SIG-M5 (cell line): Measurements from ENCODE around the gene ARL6IP4.

Source experiments
- DNase-seq: peaks from one replicate; lab custom pipeline; 2025; lab: John Stamatoyannopoulos, UW

Gene ARL6IP4

DNA sequence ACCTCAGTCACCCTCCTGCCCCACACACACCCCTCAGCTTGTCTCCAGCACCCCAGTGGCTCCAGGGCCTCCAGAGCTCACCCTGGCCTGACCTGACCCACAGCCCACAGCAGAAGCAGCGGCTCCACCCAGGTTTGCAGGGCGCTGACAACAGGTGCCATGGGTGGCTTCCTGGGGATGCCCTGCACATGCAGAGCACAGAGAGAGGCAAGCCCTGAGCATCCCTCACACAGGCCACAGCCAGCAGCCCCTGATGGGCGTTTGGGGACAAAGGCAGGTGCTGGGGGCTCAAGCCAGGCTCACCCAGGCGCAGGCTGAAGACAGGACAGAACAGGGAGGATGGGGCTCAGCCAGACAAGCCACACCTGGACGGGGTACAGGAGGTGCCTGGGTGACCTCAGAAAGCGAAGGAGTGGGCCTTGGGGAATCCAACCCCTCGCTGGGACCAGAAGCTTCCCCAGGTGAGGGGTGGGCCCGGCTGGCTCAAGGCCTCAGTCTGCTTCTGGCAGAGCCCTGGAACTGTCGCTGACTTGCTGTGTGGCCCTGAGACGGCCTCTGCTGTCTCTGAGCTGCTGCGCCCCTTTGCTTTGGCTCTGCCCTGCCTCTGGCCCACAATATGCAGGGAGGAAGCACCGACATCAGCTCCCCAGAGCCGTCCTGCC is 10.6 kb downstream of the ARL6IP4 start:
- DNase-seq = no peak

DNA sequence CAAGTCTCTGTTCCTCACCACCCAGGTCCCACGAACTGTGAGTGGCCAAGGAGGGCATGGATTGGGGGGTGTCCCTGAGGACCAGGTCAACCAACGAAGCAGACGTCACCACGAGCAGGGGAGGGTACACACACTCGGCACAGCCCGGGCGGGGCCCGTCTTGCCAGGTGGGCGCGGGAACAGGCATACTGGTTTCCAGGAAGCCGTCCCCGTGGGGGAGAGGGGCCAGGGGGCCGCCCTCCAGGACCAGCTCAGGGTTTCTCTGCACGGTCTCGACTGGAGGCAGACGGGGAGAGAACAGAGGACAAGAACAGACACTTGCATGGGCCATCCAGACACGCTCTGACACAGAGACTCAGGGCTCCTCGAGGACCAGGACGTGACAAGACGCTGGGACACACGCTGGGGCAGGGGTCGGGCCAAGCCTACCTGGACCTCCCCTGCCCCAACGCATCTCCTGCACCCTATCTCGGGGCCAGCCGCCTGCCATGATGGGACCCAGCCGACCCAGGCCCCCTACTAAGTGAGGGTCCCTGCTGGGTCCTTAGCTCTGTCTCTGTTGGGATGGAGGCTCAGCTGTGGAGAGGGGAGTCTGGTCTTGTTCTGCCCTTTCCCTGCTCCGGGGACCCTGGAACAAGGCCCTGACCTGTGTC is 11.3 kb downstream of the ARL6IP4 start:
- no peak for DNase-seq

DNA sequence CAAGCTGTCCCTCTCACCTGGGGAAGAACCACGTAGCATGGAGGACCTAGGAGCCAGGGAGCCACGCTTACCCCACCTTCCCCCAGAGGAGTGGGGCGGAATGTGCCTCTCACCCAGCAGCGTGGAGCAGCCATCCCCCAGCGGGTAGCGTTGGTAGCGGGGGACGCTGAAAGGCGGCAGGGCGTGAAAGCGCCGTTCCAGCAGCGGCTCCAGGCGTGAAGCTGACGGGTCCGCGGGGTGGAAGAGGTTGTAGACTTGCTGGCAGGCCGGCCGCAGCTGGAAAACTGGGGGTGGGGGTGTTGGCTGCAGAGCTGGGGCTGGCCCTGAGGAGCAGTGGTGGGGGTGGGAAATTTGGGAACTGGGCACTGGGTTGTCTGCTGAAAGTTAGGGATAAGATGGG is 11.9 kb downstream of the ARL6IP4 start:
- no peak for DNase-seq

DNA sequence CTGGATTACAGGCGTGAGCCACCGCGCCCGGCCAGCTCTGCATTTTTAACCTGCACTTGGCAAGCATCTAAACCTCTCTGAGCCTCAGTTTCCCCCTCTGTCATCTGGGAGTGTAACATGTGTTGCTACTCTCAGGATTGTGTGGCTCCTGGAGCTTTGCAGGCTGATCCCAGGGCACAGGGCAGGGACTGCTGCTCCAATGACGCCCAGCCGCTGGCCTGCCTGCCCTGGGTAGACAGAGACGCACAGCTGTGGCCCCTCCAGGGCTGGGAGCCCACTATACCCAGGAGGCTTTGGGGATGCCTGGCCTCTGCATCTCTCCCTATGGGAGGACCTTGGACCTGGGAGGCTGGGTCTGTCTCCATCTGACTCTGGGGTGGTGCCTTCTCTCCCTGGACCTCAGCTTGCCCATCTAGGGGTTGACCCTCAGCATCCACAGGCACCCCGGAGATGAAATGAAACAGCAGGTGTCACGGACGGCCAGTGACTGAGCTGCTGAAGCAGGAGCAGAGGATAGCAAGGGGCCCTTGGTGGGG is 13.7 kb downstream of the ARL6IP4 start:
- DNase-seq = no peak

DNA sequence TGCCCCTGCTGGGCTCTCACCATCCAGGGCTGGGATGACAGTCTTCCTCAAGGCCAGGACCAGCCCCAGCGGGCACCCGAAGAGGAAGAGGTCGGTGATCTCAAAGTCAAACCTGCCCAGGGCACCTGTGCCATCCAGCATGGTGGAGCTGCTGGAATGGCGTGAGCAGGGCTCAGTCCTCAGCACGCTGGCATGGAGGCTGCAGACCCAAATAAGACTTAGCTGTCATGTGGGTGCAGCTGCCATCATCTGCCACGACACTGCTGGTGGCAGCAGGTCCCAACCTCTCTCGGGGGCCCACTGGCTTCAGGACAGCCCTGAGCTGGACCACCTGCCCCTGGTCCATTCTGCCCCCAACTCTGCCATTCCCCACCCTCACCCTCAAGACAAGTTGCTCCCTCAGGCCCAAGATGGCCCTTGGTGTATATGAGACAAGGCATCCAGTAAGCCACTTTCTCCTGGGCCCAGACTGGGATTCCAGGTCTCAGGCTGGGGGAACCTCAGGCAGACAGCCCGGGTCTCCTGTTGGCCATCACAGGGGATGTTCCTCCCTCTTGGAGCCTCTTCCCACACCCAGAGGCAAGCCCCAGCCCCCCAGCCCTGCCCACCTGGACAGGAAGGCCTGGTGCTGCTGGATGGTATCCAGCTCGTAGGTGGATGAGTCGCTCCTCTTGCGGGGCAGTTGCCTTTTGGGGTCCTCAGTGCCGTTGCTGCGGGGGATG is 14.5 kb downstream of the ARL6IP4 start:
- DNase-seq = no peak

DNA sequence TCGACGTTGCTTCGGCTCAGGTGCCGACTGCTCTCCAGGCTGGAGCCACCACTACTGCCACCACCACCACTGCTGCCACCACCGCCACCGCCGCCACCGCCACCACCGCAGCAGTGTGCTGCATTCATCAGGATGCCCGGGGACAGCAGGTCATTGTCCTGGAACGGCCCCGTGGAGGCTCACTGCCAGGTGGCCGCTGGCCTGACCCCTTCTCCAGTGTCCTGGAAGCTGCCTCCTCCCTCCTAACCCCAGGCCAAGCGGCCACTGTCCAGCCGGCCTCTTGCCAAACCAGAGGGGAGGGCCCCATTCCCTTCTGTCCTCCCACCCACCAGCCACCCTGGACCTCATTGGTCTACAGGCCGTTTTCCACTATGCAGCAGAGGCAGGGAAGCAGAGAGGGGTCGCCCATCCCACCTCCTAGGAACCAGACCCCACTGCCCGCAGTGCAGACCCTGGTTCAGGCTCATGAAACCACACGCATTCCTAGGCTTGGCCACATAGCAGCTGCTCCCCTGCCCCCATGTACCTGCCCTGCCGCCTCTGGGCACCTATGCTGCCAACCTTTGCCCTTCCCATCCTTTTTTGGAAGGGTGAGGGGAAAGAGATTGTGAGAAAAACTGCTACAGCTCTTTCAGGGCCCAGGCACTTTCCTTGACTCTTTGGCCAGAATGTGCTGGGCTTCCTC is 15.2 kb downstream of the ARL6IP4 start:
- DNase-seq = no peak

DNA sequence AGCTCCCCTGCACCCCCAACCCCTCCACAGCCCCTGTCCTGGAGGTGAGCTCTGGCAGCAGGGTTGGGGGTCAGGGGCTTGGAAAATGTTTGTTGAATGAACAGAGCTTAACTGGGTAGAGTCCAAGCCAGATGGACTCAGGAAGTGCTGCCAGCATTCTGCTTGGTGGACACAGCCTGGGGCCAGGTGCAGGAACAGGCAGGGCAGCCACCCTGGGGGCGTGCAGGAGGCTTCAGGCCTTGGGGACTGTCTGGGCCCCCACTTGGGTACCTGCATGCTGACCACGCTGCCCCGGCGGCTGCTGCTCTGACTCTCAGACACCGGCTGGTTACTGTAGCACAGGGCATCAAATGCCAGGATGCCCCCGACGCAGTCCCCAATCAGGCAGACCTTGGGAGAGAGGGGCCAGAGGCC is 15.7 kb downstream of the ARL6IP4 start:
- DNase-seq = no peak

DNA sequence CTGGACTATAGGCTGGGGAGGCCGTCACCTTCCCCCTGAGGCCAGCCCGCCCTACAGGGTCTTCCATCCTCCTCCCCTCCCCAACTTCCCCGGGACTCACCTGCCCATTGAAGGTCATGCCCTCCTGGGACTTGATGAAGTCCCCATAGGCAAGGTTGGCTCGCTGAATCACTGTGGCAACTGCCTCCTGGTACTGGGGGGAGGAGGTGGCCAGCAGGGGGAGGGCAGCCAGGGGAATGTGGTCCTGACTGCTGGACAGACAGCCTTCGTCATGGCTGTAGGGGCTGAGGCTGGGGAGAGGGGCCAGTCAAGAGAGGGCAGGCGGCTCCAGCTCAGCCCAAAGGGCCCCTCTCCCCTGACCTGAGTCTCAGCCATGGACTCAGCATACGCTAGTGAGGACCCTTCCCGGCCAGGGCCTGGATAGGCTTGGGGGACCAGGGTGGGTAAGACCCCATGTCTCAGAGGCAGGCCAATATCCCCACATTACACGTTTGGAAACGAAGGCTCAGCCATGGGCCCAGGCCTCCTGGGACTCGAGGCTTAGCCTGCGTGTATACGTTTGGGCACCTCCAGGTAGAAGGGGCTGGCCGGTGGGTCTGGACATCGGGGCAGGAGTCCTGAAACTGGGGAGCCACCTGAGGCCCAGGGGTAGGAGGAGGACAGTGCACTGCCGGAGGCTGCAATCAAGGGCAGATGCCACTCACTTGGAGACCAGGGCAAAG is 16.3 kb downstream of the ARL6IP4 start:
- no peak for DNase-seq

DNA sequence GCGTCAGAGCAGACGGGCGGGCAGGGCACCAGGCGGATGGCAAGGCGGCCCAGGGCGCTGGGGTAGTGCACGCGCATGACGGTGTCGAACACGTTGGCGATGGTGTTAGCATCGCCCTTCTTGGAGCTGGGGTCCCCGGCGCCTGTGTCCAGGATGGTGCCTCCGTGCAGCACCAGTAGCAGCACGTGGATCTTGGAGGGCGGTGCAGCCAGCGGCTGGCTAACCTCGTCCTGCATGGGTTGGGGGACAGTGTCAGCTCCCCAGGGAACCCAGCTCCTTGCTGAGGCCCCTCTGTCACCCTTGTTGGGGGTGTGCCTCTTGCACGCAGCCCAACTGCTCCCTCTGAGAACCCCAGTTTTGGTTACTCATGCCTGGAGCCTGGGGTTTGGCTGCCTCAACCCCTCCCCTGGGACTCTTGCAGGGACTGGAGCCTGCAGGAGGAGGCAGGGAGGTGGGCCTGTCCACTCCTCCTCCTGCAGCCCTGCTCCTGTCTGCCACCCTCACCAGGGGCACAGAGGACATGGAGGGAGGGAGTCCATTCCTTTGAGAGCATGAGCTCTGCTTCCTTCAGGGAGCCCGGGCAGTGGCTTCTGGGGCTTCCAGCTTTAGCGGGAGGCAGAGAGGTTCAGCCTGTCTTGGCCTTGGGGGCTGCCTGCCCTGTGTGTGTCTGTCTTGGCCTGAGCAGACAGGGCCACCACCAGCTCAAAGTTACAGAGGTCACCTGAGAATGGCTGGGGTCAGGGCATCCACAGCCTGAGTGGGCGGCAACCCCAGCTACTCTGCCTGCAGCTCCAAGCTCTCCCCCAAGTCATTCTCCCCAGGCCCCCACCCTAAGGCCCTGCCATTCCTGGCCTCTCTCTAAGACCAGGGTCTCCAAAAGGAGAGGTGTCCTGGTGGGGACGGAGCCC is 17.1 kb downstream of the ARL6IP4 start:
- DNase-seq = no peak

DNA sequence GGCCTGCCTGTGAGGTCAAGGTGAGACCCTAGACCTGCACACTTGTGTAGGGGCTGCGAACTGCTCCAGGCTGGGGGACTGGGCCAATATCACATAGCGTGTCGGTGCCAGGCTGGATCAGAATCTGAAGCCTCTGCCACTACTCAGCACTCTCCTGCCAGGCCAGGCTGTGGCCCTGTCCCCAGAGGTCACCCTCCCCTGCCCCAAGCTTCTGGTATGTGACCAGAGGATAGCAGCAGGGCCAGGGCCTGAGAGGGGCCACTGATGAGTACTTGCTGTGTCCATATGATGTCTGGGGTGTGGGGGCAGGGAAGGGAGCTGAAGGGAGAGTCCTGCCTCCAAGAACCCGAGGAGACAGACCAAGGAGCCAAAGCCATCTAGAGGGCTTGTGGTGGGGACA is 17.8 kb downstream of the ARL6IP4 start:
- no peak for DNase-seq

DNA sequence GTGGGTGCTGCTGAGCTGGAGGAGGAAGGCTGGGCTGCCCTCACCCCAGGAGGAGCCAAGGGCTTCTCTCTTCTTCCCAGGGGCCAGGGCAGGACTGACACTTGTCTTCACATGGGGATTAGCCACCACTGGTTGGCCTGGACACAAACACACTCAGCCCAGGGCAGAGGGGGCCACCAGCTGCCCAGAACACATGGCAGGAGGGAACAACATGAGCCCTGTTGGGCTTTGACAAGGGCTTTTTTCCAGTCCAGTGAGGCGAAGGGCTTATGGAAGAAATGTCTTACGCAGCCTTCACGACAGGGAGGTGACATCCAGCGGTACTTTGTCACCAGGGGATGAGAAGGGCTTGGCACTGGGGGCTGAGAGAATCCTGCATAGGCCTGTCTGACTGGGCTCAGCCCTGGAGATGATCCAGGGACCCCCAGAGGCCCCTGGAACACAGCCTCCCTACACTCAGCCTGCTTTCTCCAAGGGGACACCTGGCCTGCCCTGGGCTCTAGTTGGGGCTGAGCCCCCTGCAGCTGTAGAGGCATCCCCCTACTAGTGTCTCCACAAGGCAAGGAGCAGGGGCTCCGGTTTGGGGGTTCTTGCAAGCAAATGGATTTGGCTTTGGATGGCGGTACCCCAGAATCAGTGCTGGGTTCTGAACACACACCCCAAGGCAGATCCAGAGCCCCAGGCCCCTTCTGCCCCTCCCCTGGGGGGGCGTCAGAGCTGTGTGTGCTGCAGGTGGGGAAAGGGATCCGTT is 18.9 kb downstream of the ARL6IP4 start:
- no peak for DNase-seq

DNA sequence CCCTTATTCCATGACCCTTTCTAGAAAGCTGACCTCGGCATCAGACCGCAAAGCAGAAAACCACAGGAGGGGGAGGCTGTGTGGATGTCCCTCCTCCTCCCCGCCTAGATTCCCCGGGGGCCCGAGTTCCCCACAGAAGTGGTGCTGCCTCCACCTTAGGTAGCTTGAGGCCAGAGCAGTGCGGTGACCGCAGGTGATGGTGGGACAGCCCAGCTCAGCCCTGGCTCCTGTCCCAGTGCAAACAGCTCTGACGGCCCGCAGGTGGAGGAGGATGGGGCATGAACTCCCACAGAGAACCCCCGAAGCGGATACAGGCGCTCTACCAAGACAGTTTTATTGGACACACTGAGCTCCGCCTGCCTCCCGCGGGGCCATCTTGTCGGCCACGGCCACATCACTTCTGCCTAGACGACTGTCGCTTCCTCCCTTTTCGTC is 19.5 kb downstream of the ARL6IP4 start:
- no peak for DNase-seq

DNA sequence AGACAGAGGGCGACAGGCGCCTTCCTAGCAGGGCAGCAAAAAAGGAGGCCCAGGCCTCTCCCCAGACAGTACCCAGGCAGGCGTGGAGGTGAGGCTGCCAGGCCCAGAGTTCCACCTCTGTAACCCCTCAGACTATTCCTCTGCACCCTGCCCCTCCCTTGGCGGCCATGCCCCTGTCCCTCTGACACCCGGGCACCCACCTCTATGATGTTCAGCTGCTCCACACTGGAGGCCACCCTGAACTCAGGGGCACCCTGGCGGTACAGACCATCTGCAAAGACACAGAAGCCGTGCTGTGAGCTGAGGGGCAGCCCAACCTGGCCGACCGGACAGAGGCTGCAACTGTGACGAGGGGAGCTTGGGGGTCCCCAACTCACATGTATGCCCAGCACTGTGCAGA is 20.1 kb downstream of the ARL6IP4 start:
- DNase-seq = no peak

DNA sequence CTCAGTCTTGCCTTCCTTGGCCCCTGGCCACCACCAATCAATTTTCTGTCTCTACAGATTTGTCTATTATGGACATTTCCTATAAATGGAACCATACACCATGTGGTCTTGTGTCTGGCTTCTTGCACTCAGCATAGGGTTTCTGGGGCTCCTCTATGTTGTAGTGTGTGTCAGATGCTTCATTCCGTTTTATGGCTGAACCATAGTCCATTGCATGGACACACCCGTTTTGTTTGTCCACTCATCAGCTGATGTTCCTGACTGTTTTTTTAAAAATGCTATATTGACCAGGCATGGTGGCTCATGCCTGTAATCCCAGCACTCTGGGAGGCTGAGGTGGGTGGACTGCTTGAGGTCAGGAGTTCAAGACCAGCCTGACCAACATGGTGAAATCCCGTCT is 21.0 kb downstream of the ARL6IP4 start:
- no peak for DNase-seq

DNA sequence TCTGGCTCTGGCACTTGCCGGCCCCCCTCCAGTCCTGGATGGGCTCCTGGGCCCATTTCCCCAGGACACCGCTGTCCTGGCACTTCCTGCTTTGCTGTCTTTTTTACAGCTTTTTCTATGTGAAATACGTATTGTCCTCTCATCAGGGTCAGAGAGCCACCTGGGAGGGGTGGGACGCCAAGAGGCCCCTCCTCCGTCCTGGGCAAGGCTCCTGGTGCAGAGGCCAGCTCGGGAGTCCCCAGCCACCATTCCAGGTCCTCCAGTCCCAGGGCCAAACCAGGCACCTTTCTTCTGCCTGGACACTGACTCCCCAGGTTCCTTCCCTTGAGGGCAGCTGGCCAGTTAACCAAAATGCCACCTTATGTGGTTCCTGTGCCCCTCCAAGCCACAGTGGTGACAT is 22.8 kb downstream of the ARL6IP4 start:
- no peak for DNase-seq

DNA sequence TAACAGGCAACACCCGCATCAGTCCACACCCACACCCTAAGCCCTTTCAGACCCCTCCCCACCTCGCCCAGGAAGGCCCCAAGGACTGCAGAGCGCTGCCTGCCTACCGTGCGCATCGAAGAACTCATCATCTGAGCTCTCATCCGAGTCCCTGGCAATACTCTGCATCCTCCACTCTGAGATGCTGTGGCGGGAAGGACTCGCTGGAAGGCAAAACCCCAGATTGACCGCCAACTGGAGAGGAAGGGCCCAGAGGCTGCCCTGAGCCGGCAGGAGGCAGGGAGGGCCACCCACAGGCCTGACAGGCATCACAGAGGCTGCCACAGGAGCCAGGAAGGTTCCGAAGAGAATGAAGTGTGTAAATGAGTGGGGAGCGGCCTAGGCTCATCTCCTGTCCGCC is 23.8 kb downstream of the ARL6IP4 start:
- DNase-seq = no peak

DNA sequence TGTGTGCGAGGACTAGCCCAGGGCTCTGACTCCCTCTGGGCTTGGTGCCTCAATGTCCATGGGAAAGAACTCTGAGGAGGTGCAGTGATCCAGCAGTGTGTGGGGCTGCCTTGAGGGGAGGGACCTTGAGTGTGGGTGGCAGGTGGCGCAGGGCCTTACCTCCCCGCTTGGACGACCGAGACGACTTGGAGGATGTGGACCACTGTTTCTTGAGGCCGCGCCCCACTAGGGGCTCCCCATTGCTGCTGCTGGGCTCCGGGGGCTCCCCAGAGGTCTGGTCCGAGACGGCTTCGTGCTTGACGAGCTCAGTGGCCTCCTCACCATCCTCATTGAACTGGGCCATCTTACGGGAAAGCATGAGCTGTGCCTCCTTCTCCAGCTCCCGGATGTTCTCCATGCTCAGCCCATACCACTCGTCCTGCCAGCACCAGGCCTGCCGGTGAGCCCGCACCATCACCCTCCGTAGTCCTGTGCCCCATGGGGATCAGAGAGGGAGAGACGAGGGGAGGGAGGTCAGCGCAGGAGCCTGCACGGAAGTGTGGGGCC is 24.7 kb downstream of the ARL6IP4 start:
- DNase-seq = no peak

DNA sequence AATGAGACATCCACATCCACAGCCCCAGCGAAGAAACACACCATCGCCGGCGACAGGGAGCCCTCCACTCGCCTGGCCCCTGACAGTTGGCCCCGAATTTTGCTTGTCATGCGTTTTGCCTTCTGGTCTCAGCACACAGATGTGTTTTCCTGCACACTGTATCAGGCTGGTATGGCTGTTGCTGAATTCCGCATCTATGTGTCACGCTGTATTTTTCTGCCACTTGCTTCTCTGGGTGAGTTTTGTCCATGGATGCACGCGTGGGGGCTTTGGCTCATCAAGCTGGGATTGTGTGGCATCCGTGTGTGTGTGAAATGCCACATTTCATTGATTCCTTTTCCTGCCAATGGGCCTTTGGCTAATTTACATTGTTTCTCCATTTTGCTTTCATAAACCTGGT is 26.5 kb downstream of the ARL6IP4 start:
- no peak for DNase-seq

DNA sequence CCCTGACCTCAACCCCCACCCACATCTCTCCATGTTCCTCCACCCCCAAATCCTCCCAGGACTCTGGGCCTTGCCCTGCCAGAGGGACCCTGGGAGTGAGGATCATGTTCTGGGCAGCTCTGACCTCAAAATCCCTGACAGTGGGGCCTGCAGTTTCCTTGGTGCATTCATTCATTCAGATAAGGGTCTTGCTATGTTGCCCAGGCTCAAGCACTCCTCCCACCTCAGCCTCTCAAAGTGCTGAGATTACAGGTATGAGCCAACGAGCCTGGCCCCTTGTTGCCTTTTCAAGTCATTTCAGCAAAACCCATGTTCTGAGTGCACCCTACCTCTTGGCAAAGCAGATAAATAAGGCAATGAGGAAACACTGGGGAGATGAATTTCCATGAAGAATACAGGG is 29.6 kb downstream of the ARL6IP4 start:
- DNase-seq = no peak

DNA sequence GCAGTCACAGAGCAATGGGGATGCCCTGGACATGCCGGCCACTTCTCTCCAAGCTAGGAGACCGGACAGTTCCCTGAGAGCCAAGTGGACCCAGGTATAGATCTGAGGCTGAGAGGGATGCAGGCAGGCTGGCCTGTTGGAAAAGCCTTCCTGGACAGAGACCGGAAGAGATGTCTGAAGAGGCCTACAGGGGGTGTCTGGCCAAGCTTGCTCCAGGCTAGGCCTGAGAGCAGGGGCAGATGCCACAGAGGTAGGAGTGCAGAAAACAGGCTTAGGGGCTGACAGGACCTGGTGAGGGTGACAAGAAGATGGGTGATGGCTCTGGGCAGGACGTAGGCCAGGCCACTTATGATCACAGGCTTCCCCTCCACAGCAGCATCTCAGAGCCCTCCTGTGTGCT is 30.2 kb downstream of the ARL6IP4 start:
- DNase-seq = no peak
